Colon (tissue), 2 donors: ENCODE measurements around the gene MPHOSPH9.

ENCODE experiments used
- FAIRE-seq: peaks from 2 replicates; lab custom pipeline; 2012; peaks lifted over from hg19 to GRCh38; lab: Jason Lieb, UNC
- donor health status: control.
- donor health status: control.

MPHOSPH9 gene, protein sequence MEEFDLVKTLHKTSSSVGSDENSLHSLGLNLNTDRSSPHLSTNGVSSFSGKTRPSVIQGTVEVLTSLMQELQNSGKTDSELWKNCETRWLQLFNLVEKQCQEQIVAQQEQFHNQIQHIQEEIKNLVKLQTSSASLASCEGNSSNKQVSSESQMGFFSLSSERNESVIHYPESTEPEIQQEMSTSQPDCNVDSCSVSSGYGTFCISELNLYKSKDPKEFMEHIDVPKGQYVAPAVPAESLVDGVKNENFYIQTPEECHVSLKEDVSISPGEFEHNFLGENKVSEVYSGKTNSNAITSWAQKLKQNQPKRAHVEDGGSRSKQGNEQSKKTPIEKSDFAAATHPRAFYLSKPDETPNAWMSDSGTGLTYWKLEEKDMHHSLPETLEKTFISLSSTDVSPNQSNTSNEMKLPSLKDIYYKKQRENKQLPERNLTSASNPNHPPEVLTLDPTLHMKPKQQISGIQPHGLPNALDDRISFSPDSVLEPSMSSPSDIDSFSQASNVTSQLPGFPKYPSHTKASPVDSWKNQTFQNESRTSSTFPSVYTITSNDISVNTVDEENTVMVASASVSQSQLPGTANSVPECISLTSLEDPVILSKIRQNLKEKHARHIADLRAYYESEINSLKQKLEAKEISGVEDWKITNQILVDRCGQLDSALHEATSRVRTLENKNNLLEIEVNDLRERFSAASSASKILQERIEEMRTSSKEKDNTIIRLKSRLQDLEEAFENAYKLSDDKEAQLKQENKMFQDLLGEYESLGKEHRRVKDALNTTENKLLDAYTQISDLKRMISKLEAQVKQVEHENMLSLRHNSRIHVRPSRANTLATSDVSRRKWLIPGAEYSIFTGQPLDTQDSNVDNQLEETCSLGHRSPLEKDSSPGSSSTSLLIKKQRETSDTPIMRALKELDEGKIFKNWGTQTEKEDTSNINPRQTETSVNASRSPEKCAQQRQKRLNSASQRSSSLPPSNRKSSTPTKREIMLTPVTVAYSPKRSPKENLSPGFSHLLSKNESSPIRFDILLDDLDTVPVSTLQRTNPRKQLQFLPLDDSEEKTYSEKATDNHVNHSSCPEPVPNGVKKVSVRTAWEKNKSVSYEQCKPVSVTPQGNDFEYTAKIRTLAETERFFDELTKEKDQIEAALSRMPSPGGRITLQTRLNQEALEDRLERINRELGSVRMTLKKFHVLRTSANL

DNA sequence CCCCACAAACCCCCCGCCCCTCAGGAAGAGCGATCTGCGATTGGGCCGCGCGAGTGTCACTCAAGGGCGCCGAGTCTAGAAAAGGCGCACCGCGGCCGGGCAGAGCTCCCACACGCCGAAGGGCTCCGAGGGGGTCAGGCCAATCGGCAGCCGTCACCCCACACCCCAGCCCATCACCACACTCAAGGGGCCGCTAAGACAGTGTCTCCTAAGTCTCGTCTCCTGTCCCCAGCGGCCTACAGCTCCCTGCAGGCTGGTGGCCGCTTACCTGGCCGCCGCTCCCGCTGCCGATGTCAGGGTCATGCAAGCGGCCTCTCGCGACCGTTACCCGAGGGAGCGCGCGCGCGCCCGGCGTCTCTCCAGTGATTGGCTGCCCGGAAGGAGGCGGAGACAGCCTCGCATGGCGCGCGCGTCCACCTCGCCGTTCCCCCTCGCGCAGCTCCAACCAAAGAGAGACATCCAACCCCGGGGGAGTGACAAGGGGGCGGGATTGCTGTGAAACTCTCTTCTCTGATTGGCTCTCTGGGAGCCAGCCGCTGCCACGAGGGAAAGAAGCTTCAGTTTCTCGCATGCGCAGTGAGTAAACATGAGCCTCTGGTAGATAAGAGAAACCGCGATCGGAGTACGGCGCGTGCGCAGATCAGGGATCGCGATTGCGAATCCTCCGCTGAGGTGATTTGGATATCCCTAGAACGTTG, at the start of gene MPHOSPH9, which contains the start of gene MTRFR:
MPHOSPH9 (minus strand) TSS at position 335 of the 698 bp plus-strand sequence. CDS start 2,777 bp downstream, outside the sequence.
MTRFR (plus strand) TSS at position 630 of the 698 bp plus-strand sequence. CDS start 20,239 bp downstream, outside the sequence.
- FAIRE-seq, result no peak

DNA sequence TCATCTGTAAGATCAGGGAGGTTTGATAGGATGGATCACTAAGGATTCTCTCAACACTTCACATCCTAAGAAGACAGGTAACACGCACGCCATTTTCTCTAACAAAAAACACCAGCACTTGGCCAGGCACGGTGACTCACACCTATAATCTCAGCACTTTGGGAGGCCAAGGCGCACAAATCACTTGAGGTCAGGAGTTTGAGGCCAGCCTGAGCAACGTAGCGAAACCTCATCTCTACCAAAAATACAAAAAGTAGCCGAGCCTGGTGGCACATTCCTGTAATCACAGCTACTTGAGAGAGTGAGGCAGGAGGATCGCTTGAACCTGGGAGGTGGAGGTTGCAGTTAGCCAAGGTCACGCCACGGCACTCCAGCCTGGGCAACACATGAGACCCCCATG, 49.2 kb upstream of the MPHOSPH9 start:
- FAIRE-seq, result no peak

DNA sequence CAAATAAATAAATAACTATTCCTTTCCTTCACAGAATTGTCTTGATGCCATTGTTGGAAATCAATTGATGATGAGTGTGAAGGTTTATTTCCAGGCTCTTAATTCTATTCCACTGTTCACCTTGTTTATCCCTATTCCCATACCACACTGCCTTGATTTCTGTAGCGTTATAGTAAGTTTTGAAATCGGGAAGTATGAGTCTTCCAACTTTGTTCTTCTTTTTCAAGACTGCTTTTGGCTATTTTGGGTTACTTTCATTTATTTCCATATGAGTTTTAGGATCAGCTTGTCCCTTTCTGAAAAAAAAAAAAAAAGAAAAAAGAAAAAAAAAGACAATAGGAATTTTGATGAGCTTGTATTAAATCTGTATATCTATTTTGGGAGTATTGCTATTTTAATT, 48.0 kb upstream of the MPHOSPH9 start:
- no peak for FAIRE-seq

DNA sequence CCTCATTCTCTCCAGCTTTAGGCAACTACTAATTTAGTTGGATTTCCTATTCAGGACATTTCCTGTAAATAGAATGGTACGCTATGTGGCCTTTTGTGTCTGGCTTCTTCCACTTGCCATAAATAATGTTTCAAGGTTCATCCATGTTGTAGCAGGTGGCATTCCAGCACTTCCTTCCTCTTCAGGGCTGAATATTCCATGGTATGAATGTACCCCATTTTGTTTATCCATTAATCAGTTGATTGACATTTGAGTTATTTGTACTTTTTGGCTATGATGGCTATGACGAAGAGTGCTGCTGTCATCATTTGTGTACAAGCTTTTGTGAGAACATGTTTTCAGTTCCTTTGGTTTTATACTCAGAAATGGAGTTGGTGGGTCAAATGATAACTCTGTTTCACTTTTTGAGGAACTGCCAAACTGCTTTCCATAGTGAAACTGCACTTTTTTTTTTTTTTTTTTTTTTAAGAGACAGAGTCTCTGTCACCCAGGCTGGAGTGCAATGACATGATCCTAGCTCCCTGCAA, 45.2 kb upstream of the MPHOSPH9 start:
- no peak for FAIRE-seq

DNA sequence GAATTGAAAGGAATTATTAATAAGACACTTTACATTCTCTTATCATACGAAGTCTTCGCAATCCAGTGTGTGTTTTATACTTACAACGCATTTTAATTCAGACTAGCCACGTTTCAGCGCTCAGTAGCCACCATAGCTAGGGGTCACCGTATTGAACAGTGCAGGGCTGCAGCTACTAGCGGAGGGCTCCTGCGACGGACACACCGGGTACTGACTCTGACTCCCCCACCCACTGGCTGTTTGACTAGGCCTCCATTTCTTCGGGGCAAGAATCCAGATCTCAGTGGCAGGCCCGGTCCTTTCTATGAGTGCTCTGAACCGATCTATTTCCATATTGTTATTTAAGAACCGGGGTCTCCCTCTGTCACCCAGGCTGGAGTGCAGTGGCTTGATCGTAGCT, 40.2 kb upstream of the MPHOSPH9 start:
- no peak for FAIRE-seq

DNA sequence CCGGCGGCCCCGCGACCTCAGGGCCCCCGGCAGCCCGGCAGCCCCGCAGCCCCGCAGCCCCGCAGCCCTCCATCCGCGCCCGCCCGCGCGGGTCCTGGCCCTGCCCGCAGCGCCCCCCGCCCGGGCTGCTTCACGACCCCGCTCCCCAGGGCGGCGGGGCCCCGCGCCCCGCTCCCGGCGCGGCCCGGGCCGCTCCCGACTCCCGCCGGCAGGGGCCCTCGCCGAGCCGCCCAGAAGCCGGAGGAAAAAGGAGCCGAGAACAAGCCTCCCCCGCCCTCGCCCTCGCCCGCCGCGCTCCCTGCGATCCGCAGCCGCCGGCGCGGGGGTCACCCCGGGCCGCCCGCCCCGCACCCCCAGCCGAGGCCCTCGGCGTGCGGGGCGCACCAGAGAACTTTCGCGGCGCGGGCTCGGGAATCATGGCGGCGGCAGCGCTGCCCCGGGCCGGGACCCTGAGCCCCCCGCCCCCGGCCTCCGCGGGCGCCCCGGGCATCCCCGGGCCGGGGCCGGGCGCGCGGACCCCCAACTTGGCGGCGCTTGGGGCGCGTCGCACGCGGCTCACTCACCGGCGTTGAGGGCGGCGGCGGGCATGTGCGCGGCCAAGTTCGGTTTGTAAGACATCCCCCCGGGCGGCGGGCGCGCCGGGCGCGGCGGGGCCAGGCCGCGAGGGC, 38.2 kb upstream of the MPHOSPH9 start:
- FAIRE-seq, result no peak

DNA sequence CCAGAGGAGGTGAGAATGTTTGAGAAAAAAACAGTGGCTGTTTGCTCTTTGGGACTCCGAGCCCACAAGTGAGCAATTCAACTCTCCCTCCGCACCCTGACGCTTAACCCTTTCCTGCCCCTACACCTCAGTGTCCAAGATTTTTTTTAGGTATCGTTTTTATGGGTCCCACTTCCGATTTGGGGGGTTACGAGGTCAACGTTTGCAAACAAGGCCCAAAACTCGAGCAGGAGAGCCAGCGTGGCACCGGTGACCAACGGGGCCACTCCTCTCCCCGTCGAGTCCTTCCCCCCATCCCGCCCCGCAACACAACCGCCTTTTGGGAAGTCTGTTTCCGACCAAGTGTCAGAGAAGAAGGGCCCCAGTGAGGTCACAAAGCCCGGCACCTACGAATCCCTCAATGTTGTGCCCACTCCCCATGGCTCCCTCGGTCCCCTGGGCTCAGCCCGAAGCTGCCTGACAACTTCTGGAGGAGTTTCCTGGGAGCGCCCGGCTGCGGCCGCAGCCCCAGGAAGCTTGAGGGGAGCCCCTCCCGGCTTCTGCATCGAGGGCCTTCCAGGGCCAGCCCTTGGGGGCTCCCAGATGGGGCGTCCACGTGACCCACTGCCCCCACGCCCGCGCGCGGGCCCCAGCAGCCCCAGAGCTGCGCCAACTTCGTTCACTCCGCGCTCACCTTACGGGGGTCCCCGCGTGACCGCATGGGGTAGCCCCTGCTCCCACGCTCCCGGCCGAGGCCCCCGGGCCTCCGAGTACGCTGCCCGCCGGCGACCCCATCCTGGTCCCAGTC, 37.5 kb upstream of the MPHOSPH9 start:
- no peak for FAIRE-seq

DNA sequence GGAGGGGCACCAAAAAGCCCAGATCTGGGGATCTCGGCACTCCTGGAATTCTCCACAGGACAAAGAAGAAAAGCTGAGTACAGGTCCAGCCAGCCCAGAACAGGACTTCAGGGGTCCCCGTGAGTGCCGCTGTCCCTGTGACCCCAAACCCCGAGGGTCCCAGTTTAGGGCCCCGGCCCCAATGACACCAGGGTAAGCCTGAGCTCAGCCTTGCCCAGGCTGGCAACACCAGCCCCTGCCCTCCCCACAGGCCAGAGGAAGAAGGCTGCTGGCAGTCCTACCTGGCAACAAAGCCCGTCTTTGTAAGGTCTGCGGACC, 36.9 kb upstream of the MPHOSPH9 start:
- no peak for FAIRE-seq

DNA sequence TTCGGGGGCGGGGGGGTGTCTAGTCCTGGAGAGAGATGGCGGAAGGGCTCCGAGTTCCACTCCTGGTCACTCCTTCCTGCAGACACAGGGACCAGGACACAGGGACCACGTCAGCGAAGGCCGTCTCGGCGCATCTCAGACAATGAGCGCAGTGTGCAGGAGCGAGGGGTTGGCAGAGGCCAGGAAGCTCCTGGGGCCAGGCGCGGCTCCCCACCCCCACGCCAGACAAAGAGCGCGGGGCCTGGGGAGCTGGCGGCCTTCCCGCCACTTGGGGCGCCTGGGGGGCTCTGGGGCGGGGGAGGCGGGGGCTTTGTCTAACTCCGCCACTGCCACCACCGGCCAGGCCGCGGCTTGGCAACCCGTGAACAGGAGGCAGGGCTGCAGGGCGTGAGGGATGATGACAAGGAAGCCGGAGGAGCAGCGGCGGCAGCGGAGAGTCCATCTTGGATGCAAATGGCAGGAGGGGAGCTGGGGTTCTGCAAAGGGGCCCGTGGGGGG, 36.5 kb upstream of the MPHOSPH9 start:
- no peak for FAIRE-seq

DNA sequence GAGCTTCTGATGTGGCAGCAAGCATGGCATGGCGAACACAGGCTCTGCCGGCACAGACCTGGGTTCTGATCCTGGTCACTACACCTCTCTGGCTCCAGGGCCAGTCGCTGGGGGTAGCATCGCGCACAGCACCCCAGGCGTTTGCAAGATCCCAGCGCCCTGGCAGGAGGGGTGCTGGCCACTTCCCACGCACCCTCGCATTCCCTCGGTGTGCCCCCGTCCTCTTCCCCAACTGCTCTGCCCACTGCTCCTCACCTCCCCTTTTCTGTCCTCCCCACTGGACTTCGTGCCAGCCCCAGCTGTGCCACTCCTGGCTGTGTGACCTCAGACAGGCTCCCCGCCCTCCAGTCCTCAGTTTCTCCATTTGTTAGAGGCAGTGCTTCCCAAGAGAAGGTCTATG, 35.9 kb upstream of the MPHOSPH9 start:
- FAIRE-seq, result no peak

DNA sequence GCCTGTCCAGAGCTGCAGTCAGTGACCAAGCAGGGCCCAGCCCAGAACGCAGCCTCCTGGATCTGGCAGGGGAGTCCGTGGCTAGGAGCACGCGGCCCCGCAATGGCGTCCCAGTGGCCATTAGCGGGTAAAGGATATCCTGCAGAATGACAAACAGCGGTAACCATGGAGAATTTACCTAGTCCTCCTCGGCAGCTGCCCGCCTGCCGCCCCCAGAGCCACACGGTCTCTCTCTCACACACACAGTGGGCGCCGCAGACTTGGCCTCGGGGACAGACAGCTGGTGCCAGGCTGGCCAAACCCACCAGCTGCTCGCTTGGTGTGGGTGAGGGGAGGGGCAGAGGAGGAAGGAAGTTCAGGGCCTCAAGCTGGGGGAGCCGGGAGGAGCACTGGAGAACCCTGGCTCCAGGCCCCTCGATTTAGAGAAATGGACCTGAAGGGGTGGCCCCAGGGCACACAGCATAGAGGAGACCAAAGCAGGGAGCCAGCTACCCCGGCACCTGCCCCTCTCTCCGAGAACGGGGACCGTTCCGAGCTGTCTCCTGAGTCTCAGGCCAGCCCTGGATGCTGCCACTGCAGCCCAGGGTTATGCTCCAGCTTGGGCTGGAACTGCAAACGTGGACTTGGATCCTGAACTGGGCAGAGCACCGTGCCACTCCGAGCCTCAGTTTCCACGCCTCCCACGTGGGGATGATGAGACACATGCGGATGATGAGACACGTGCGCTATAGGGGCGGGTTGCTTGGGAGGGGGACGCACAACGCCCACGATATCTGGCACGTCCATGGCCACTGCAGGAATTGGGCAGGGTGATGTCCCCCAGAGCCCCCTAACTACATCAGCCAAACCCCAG, 35.3 kb upstream of the MPHOSPH9 start:
- FAIRE-seq, result no peak

DNA sequence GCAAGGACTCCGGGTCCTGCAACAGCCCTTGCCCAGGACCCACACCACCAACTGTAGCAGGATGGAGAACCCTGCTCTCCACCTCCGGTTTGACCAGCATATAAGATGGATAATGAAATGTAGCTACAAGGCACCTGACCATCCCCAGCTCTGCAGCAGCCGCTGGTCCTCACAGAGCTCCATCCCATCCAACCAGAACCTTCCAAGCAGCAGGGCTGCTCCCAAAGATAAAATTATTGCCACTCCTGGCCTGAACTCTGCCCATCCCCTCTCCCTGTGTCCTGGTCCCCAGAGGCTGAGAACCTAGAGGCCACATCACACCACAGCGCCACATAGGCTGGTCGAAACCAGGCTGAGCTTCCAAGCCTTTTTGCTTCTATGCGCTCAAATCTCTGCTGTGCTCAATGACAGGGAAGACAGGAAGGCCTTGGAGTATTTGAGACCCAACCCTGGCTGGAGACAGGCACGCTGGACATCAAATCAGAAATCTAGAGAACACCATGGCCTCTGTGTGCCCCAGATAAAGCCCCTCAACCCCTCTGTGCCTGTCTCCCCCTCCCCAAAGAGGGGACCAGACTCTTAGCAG, 34.5 kb upstream of the MPHOSPH9 start:
- no peak for FAIRE-seq

DNA sequence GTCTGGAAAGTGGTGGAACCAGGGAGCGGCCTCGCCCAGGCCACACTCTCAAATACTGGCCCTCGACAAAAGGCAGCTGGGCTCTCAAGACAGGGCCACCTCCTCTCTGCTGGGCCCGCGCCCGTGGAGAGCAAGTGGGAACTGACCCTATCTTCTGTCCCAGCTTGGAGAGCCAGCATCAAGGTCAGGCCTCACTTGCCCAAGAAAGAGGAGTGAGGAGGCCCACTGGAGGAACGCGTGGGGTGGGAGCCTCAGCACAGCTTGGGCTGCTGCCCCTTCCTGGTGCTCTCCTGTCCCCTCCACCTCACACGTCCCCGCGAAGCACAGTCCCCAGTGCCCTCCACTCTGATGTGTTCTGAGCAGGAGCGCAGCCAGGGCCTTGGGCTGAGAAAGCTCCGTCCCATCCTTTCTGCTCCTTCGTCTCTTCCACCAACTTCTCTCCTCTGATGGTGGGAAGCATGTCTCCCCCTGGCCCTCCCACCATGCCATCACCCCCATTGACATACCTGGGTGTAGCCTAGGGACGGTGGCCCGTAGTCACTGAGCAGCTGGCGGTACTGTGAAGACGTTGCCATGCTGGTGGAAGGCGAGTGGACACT, 33.8 kb upstream of the MPHOSPH9 start:
- FAIRE-seq, result no peak

DNA sequence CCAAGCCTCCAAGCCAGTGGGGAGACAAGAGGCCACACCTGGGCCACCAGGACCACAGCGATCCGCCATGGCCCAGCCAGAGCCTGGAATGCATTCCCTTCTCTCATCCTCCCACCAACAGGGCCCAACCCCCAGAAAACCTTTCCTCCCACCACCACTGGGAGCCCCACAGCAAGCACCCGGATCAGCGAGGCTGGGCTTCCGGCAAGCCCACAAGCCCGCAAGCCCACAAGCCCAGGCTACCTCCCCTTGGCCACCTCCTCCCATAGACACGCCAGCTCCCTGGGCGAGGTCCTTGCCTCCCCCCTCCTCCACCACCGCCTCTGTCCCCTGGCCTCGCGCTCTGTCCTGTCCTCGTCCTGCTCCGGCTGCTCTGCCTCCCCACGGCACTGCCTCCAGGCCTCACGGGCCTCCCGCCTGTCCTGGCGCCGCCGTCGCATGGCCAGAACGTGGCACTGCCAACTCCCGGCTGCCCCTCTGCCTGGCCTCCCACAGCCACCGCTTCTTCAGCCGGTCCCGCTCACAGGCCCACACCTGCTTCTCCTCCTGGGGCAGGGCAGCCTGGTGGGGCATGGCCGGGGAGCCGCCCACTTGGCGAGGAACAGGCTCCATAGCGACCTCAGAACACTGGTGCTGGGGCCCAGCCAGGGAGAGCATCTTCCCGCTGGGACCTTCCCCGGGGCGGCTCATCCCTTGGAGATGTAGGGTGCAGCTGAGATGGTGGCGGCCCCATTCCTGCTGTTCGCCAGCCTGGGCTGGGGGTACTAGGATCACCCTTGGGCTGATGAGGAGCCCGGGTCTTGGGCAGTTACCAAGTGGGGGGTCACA, 33.1 kb upstream of the MPHOSPH9 start:
- no peak for FAIRE-seq

DNA sequence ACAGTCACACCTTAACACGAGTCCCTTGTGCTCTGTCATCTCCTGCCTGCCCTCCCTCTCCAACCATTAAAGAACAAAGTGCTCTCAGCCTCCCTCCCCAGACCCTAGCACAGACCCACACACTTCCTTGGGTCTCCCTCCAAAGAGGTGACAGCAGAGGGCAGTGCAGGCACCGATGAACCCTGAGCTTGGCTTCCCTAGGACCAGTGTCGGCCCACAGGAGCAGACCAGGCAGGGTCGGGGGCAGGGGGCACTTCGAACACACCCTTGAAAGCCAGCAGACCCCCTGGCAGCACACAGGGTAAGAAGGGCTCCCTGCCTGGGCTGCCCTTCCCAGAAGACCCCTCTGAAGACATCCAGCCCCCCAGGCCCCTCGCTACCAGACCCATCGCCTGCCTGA, 31.7 kb upstream of the MPHOSPH9 start:
- FAIRE-seq, result no peak

DNA sequence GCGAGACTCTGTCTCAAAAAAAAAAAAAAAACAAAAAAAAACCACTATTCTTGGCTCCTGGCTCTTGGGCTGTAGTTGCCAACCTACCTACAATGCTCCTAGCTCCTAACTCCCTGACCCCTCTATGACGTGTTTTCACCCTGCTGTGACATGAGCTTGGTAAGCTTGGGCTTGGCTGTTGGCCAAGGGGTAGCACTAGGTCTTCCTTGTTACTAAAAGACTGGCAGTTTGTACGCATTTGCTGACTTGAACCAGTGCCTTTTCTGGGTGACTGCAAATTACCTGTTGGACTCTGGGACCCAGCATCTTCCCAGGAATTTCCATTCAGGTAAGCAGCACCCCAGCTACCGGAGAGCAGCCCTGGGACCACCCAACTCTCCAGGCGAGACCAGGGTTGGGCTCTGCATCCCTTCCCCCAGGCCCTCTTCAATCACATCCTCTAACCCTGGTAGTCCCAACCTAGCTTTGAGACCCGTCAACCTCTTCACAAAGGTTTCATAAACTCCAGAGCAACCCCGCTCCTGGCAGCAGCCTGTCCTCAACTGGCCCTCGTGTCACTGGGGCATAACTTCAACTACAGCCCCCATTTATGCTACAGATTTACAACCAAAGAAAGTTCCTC, 30.4 kb upstream of the MPHOSPH9 start:
- FAIRE-seq, result no peak

DNA sequence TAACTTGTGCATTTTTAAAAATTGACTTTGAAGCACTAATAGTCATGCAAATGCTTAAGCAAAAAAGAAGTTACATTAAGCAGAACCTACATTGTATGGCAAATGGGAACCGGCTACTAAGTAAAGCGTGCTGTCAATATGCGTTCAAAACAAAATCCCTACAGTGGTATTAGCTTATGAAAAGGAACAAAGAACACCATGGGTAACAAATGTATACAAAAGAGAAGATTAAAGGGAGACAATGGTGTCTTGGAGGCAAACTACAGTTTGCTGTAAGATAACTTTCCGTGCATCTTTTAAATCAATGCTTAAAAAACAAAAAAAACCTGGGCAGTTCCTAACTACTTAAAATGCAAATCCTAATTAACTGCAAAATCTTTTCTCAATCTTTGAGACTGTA, 28.3 kb upstream of the MPHOSPH9 start:
- no peak for FAIRE-seq
